Measurements from ENCODE around the gene DNM2.
"Not testable (repeated sequence)": the region's sequence is repeated elsewhere in the genome, so short reads cannot be mapped to it uniquely, and the experiment has no call there.

The DNM2 gene

DNA sequence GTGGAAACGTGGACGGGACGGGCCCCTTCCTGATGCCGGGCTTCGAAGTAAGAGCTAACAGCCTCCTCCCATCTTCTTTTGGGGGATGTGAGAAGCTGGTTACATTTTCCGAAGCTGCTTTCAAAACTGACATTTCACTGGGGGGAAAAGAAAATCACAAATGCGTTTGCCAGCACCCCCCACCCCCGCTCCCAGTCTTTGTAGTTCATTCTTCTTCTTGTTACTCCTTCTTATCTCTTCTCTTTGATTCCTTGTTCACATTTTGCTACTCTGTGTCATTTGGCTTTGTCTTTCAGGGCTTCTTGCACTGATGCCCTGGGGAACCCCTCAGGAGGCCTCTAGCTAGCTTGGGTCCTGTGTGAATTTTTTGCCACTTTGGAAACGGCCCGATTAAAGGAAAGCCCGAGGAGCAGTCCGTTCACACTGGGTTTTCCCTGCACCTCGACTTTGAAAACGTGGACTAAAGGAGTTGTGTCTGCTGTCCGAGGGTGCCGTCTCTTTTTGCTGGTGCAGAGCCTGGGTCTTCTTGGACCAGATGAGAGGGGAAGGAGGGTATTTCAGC, 154.7 kb downstream of the DNM2 start:
- no peak for DNase-seq

DNA sequence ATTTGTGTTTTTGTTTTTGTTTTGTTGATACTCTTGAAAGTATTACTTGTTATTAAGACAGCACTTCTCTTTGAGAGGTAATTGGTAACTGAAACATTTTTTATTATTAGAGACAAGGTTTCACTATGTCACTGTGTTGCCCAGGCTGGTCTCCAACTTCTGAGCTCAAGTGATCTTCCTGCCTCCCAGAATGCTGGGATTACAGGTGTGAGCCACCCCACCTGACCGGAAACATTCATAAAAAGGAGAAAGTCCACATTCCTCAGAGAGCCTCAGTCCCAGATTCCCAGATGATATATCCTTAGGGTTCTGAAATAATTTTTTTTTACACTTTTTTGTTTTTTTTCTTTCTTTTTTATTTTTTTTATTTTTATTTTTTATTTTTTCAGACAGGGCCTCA, 156.1 kb downstream of the DNM2 start:
- no peak for DNase-seq

DNA sequence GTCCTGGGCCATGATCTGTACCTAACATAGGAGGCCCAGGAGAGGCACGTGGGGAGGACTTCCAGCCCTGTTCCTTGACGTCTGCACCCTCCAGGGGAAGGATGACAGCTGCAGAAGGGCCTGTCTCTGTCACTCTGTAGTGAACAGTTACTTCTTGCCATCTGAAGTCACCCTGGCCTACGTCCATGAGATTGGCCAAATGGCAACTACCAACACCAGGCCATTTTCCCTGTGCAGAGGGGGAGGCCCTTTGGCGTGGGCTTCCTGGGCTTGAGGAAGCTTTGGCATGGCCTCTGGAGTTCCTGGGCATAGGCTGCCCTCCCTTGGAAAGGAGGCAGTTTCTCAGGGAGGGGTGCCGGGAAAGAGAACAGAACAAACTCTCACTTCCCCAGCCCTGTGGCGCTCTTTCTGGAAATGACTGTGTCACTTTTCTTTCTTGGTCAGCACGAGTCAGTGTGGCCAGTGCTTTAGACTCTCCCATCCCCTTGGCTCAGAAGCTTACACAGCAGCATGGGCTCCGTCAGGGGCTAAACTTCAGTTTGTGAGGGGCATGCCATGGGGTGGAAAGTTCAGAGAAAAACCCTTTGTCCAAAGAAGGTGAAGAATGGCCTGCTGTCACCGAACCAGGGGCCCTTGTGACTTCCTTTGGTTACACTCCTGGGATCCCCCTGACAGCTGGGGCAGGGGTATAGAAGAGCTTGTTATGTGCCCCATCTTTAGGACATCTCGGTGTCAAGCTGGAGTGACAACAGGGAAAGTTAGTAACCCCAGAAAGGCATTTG, 158.8 kb downstream of the DNM2 start:
- no peak for DNase-seq

DNA sequence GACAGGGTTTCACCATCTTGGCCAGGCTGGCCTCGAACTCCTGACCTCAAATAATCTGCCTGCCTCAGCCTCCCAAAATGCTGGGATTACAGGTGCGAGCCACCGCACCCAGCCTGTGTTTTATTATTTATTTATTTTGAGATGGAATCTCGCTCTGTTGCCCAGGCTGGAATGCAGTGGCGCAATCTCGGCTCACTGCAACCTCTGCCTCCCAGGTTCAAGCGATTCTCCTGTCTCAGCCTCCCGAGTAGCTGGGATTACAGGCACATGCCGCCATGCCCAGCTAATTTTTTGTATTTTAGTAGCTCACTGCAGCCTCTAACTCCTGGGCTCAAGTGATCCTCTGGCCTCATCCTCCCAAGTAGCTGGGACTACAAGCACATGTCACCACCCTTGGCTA, 159.7 kb downstream of the DNM2 start:
- DNase-seq = not testable (repeated sequence)

DNA sequence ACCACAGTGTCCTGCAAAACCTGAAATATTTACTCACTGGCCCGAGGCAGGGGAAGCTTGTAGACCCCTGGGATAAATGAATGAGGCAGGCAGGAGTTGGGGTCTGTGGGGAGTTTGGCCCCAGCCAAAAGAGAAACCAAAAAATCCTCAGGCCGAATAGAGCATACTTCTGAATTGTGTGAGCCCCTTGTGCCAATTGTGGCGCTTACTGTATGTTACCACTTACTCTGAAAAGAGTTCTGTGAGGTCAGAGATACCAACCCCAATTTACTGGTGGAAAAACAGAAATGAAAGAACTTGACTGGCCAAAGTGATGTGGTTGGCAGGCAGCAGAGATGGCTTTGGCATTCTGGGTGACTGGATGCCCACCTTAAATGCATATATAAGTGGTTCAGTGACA, 160.4 kb downstream of the DNM2 start:
- no peak for DNase-seq

Data from NCI-H1092 treated with DMSO at 0.1 percent for 48 hours (cell line).